Measurements from ENCODE around the gene GHSR.

- TF ChIP-seq CTCF (IDR thresholded peaks at IDR 0.05), result no peak
- TF ChIP-seq EZH2phosphoT487 (IDR thresholded peaks at IDR 0.05), result no peak
- no peak for TF ChIP-seq EZH2 (IDR thresholded peaks at IDR 0.05)
Measured at GRCh38 chr3:172410702-172411477, 37.4 kb downstream of the GHSR start.
